Esophagus squamous epithelium (tissue), 4 donors: ENCODE results near the gene CD82.

Source experiments
- POLR2A ChIP-seq, 4 donors: fragments of 450-650 bp; IDR thresholded peaks; one replicate each; pipeline ENCODE4 v1.6.1; 2017; ENCODE audit warnings: antibody characterized with exemption in 4 of 4, mild to moderate bottlenecking in 4 of 4, moderate library complexity in 3 of 4
- TF ChIP-seq, protein P1 (sequence below), 6 experiments: fragments of 450-650 bp in 4 of 6; fragments of 200-600 bp in 2 of 6; sonication (generic) in 2 of 6; IDR thresholded peaks; one replicate each; pipeline ENCODE4 v1.5.1; 2016 to 2019; ENCODE audit warnings: antibody characterized with exemption in 6 of 6, mild to moderate bottlenecking in 4 of 6, moderate library complexity in 4 of 6

DNA sequence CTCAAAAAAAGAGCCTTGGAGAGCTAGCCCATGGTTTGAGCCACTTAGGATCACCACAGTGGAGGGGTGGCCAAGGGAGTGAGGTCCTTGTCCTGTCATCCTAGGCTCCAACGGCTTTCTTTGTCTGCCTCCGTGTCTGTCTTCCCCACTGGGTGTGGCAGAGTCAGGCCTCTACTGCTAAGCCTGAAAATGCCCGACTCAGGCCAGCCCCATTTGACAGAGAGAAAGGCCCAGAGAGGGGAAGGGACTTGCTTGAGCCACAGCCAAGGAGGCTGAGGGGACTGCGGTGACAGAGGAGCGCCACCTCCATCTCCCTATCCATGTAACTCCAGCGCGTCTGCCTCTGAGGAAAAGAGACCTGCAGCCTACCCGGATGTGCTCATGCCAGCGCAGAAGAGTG lies 27.8 kb upstream of the CD82 start:
- TF ChIP-seq POLR2A (IDR thresholded peaks at IDR 0.05) = no peak
- TF ChIP-seq, protein P1, sequence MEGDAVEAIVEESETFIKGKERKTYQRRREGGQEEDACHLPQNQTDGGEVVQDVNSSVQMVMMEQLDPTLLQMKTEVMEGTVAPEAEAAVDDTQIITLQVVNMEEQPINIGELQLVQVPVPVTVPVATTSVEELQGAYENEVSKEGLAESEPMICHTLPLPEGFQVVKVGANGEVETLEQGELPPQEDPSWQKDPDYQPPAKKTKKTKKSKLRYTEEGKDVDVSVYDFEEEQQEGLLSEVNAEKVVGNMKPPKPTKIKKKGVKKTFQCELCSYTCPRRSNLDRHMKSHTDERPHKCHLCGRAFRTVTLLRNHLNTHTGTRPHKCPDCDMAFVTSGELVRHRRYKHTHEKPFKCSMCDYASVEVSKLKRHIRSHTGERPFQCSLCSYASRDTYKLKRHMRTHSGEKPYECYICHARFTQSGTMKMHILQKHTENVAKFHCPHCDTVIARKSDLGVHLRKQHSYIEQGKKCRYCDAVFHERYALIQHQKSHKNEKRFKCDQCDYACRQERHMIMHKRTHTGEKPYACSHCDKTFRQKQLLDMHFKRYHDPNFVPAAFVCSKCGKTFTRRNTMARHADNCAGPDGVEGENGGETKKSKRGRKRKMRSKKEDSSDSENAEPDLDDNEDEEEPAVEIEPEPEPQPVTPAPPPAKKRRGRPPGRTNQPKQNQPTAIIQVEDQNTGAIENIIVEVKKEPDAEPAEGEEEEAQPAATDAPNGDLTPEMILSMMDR (IDR thresholded peaks at IDR 0.05) = no peak
